Pancreas (tissue), 10 donors: ENCODE results near the gene KLHL25. TPM values are rescaled to one million over a fixed set of nuclear protein-coding genes. Genes with fewer than 3 reads are reported as not detected.

Experiments
- ATAC-seq, 4 donors: fragments of 200-7000 bp; cut with Tn5 transposase; one replicate each; pipeline versions ENCODE4 v1.8.0 to v1.9.1; 2020; ENCODE audit warnings: mild to moderate bottlenecking in 4 of 4, moderate library complexity in 4 of 4
- DNase-seq, 6 donors: peaks; one replicate each; pipeline ENCODE4 v3.0.0-alpha.2; 2020
- FAIRE-seq: peaks from 2 replicates; lab custom pipeline; 2012; peaks lifted over from hg19 to GRCh38; lab: Jason Lieb, UNC
- H3K27ac ChIP-seq, 4 donors: fragments of 200-600 bp; sonication (generic); 1 replicate in 3 of 4; 2 replicates in 1 of 4; pipeline versions ENCODE4 v1.5.0 to v1.8.0; 2020
- H3K27me3 ChIP-seq, 4 donors: fragments of 200-600 bp; one replicate each; pipeline ENCODE4 v1.8.0; 2021
- H3K36me3 ChIP-seq, 3 donors: fragments of 200-600 bp; sonication (generic) in 1 of 3; one replicate each; pipeline versions ENCODE4 v1.5.0 to v1.8.0; 2020 to 2021
- H3K4me1 ChIP-seq, 3 donors: fragments of 200-600 bp; one replicate each; pipeline ENCODE4 v1.8.0; 2021
- H3K4me3 ChIP-seq, 4 donors: fragments of 200-600 bp; sonication (generic) in 2 of 4; one replicate each; pipeline versions ENCODE4 v1.5.0 to v1.8.0; 2020 to 2021
- H3K9me3 ChIP-seq, 4 donors: fragments of 200-600 bp; one replicate each; pipeline ENCODE4 v1.8.0; 2021
- CTCF ChIP-seq, 4 donors: fragments of 200-600 bp; sonication (generic) in 3 of 4; IDR thresholded peaks; one replicate each; pipeline versions ENCODE4 v1.5.0 to v1.8.0; 2021; ENCODE audit warnings: antibody characterized with exemption in 4 of 4
- WGBS, 2 donors: extraction: QIAGEN DNeasy Blood & Tissue Kit; methylation state at CpG; one replicate each; pipeline ENCODE4 v1.1.7; 2013; 5-methylcytosine and 5-hydroxymethylcytosine counted together
- intact Hi-C, 3 donors: fragments of 100-400 bp; cut with DNase I; formaldehyde crosslinking; loops; one replicate each; pipeline versions ENCODE4 v1.11.1 to v1.14.2; 2022
- polyA plus RNA-seq, 2 donors: library from polyadenylated mRNA; stranded (reverse); fragments of 200-250 nt; gene quantifications; one replicate each; pipeline ENCODE4 v1.2.3, GENCODE V29; 2013
- total RNA-seq, 6 donors: library from RNA; stranded (reverse); fragmentation: NEBNext Ultra II Directional in 4 of 6; extraction: Animal tissue kit (Norgen Biotek cat#: 25700) in 4 of 6; gene quantifications; one replicate each; pipeline versions ENCODE4 v1.2.1 to v1.2.4, GENCODE V29; 2021 to 2023
- donor health status: healthy with polysubstance abuse.
- donor health status: DM: no; HTN: no; CAD: no; lungs with moderate emphysema.
- donor health status: DM: no; HTN: no; CAD: no.
- donor health status: control.
- donor health status: control.
- donor health status: Bipolar disorder and iron deficiency.
- donor health status: DM: yes; HTN: yes; CAD: no.
- donor health status: DM: no; HTN: no; CAD: no.
- donor health status: DM: no; HTN: no; CAD: no.
- donor health status: DM: yes; HTN: yes; CAD: no.

The KLHL25 gene
- total and polyA plus RNA-seq, 8 donors: 0.93 to 3.3 (median 2.0) TPM

DNA sequence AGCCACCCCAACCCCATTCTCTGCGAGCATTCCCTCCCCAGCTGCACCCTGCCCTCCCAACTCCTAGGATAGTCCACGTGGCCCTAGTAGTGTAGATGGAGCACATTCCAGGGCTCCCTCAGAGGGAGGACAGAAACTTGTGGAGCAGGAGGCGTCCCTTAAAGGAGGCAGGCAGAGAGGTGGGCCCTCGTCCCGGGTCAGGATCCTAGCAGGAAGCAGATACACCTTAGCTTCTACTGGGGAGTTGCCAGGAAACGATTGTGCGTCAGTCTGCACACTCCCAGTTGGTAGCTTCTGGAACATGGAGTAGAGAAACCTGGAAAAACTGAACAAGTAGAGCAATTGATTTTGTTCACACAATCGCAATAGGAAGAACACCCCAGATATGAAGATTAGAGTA lies 43.9 kb upstream of the KLHL25 start:
- ATAC-seq (no peak), DNase-seq (no peak), FAIRE-seq (no peak)
- TF ChIP-seq CTCF (IDR thresholded peaks at IDR 0.05): no peak
- H3K4me1 ChIP-seq: peaks cover 0 to 14% (median 12%) of the 10 kb centered on the region in 3 donors
- no peak overlapping the region for H3K4me3 ChIP-seq
- WGBS, 2 donors: 75 to 83% methylated on average over 8 of the region's 8 CpGs
- intact Hi-C loops: no loop called here
- no peaks in the 10 kb centered on the region for H3K27me3 ChIP-seq
- H3K36me3 ChIP-seq: no peaks in the 10 kb centered on the region
- no peak overlapping the region for H3K27ac ChIP-seq
- H3K9me3 ChIP-seq: no peaks in the 10 kb centered on the region

DNA sequence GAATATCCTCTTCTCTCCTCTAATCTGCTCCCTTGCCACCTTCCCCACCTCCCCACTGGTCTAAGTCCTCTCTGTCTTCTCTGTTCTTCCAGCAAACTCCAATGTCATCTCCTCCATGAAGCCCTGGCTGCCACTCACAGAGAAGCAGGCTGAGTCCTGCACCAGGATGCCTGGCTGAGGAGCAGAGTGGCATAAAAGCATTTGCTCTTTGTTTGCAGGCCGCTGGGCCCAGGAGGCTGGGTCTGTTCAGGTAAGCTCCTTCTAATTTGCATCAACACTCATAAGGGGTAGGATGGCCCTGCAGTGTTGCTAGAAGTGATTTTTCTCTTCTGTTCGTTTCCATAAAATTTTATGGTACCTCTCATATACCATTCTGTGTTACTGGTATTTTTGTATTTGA lies 43.2 kb upstream of the KLHL25 start:
- Histone ChIP-seq H3K27ac (peak overlapping the region; percentile 12 to 83 (median 80)), H3K27me3 (no peaks in the 10 kb centered on the region), H3K36me3 (no peaks in the 10 kb centered on the region), H3K9me3 (no peaks in the 10 kb centered on the region), H3K4me1 (peaks cover 0 to 14% (median 12%) of the 10 kb centered on the region in 3 donors), H3K4me3 (no peak overlapping the region)
- FAIRE-seq (no peak), ATAC-seq (peak in 1 of 4 donors; percentile 1), DNase-seq (no peak)
- TF ChIP-seq CTCF (IDR thresholded peaks at IDR 0.05): no peak
- WGBS, 2 donors: 85 to 93% methylated on average over 2 of the region's 2 CpGs
- intact Hi-C loops: no loop called here

- Histone ChIP-seq H3K36me3 (no peaks in the 10 kb centered on the region), H3K27ac (peak overlapping the region; percentile 12 to 83 (median 80)), H3K4me3 (no peak overlapping the region), H3K27me3 (no peaks in the 10 kb centered on the region), H3K9me3 (no peaks in the 10 kb centered on the region), H3K4me1 (peaks cover 0 to 14% (median 12%) of the 10 kb centered on the region in 3 donors)
- no peak for FAIRE-seq
- no peak for TF ChIP-seq CTCF (IDR thresholded peaks at IDR 0.05)
- WGBS, 2 donors: 30 to 34% methylated on average over 6 of the region's 6 CpGs
- ATAC-seq: peak; percentile 77 to 86 (median 80)
- peak in 4 of 6 donors; percentile 55 to 76 (median 68) for DNase-seq
- intact Hi-C loops: no loop called here
Observed at GRCh38 chr15:85837011-85837433, 42.3 kb upstream of the KLHL25 start.

- FAIRE-seq: no peak
- 92 to 94% methylated on average over 3 of the region's 3 CpGs for WGBS, 2 donors
- no peak for TF ChIP-seq CTCF (IDR thresholded peaks at IDR 0.05)
- no peak for ATAC-seq
- intact Hi-C loops: loop anchor here in 2 of 3 donors (5.0 kb wide), 3 partner anchors 42 to 107 kb away; partner anchors contain the start of gene KLHL25 (in 1 of the 2)
- H3K9me3 ChIP-seq: no peaks in the 10 kb centered on the region
- no peaks in the 10 kb centered on the region for H3K27me3 ChIP-seq
- no peaks in the 10 kb centered on the region for H3K36me3 ChIP-seq
- peaks cover 0 to 7% (median 5%) of the 10 kb centered on the region in 3 donors for H3K4me1 ChIP-seq
- no peak overlapping the region for H3K4me3 ChIP-seq
- DNase-seq: no peak
- no peak overlapping the region for H3K27ac ChIP-seq
Observed at GRCh38 chr15:85834651-85835050, 39.9 kb upstream of the KLHL25 start.

- H3K9me3 ChIP-seq: no peaks in the 10 kb centered on the region
- TF ChIP-seq CTCF (IDR thresholded peaks at IDR 0.05): no peak
- no peaks in the 10 kb centered on the region for H3K36me3 ChIP-seq
- peaks cover 0 to 4% (median 2%) of the 10 kb centered on the region in 3 donors for H3K4me1 ChIP-seq
- DNase-seq: no peak
- intact Hi-C loops: loop anchor here in 2 of 3 donors (5.0 kb wide), 3 partner anchors 40 to 105 kb away; partner anchors contain the start of gene KLHL25 (in 1 of the 2)
- no peak overlapping the region for H3K27ac ChIP-seq
- no peak for ATAC-seq
- 79 to 85% methylated on average over 4 of the region's 4 CpGs for WGBS, 2 donors
- FAIRE-seq: no peak
- no peaks in the 10 kb centered on the region for H3K27me3 ChIP-seq
- no peak overlapping the region for H3K4me3 ChIP-seq
Observed at GRCh38 chr15:85832394-85832793, 37.7 kb upstream of the KLHL25 start.
